HFF-Myc (cell line): ENCODE measurements around the gene DBNDD2.

ENCODE experiments used
- DNase-seq: peaks from one replicate; pipeline ENCODE4 v3.0.0-alpha.2; 2011; ENCODE audit warnings: low read depth; ENCODE audit errors: extremely low read depth
- H3K4me3 ChIP-seq: replicated peaks from 2 replicates; pipeline ENCODE4 v1.5.1; 2011; ENCODE audit warnings: low read depth, mild to moderate bottlenecking, control low read depth, low read length
- CTCF ChIP-seq: IDR thresholded peaks from 2 replicates; pipeline ENCODE4 v1.5.1; 2012; ENCODE audit warnings: mild to moderate bottlenecking, low read depth, low read length, control low read depth; ENCODE audit errors: missing control alignments

DBNDD2 gene

DNA sequence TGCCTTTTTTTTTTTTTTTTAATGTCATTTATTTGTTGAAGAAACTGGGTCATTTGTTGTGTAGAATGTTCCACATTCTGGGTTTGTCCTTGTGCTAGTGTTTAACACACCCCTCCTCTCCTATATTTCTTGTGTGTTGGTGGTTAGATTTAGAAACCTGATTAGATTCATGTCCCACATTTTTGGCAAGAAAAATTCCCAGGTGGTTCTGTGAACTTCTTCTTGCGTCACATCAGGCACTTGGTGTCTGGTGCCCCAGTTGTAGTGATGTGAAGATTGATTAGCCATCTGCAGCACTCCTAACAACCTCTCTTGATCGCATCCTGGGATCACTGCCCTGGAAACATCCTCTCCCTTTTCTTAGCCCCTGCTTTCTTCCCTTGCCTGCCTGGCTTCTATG lies 15.6 kb downstream of the DBNDD2 start:
- no peak for DNase-seq
- no peak for TF ChIP-seq CTCF
- H3K4me3 ChIP-seq, result no peak overlapping the region

DNA sequence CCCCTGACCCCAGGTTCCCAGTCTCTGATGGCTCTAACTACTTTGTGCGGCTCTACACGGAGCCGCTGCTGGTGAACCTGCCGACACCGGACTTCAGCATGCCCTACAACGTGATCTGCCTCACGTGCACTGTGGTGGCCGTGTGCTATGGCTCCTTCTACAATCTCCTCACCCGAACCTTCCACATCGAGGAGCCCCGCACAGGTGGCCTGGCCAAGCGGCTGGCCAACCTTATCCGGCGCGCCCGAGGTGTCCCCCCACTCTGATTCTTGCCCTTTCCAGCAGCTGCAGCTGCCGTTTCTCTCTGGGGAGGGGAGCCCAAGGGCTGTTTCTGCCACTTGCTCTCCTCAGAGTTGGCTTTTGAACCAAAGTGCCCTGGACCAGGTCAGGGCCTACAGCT lies 17.5 kb downstream of the DBNDD2 start:
- H3K4me3 ChIP-seq, result no peak overlapping the region
- DNase-seq, result no peak
- TF ChIP-seq CTCF, result no peak

DNA sequence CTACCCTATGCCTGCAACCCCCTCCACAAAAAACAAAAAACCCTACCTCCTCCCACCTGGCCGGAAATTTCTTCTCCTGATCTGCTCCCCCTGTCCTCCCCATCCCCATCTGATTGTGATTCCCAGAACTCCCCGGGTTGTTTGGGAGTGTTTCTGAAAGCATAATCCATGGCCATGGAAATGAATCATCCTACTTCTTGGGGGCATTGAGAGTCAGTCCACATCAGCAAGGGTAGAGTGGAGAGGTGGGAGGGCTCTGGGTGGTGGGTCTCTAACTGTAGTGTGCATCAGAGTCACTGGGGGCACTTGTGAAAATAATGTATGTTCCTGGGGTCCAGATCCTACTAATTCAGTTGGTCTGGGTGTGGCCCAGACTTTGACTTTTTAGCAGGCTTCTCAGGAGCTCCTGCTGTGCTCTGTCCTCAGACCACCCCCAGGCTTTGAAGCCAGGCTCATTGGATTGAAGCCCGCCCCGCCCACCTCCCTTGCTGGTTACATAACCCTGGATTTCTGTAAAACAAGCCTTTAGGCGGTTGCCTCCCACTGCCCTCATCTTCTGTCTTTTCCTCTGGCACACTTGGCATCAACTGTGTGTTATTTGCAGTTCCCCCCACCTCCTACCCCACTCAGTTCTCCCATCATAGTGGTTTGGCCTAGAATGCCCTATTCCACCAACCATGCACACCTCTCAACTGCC lies 18.4 kb downstream of the DBNDD2 start:
- no peak for TF ChIP-seq CTCF

GRCh38 chr20:45427236-45428149 lies 19.4 kb downstream of the DBNDD2 start:
- no peak for TF ChIP-seq CTCF
- no peak overlapping the region for H3K4me3 ChIP-seq
- DNase-seq, result no peak

More for the DNA sequence above, 18.4 kb downstream of the DBNDD2 start:
- no peak for DNase-seq
- no peak overlapping the region for H3K4me3 ChIP-seq

DNA sequence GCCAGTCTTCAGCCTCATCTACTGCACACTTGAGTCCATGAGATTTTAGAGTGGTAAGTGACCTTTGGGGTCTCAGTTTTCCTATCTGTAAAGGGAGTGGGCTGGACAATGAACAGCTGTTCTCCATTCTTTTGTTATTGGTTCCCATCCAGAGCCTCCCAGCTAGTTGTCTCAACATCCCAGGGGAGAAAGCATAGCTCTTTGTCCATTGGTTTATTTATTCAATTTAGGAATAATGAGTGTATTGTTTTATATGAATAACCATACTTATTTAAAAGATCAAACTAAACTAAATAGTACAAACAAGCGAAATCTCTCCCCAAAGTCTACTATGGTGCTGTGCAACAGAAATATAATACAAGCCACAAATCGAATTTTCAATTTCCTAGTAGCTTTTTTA lies 21.5 kb downstream of the DBNDD2 start:
- TF ChIP-seq CTCF, result no peak

GRCh38 chr20:45432294-45432693 lies 24.2 kb downstream of the DBNDD2 start:
- no peak for TF ChIP-seq CTCF
- no peak overlapping the region for H3K4me3 ChIP-seq
- no peak for DNase-seq

More for the DNA sequence above, 21.5 kb downstream of the DBNDD2 start:
- DNase-seq, result no peak
- no peak overlapping the region for H3K4me3 ChIP-seq
